HepG2 (cell line): Measurements from ENCODE around the gene FAM156B. TPM values are rescaled to one million over a fixed set of nuclear protein-coding genes. Genes with fewer than 3 reads are reported as not detected.
"Not testable (repeated sequence)": the region's sequence is repeated elsewhere in the genome, so short reads cannot be mapped to it uniquely, and the experiment has no call there.

ENCODE experiments used
- ATAC-seq: fragments of 200-7000 bp; cut with Tn5 transposase; 3 replicates; pipeline ENCODE4 v1.9.1; 2020; ENCODE audit warnings: mild to moderate bottlenecking, moderate library complexity
- BruUV-seq: library from RNA; stranded (reverse); fragments of 400-500 nt; replicated peaks from 2 replicates; lab custom pipeline; 2021; lab: Mats Ljungman, UMichigan
- CTCF ChIA-PET: fragments of 300-600 bp; formaldehyde crosslinking; extraction: SDS; loops from one replicate; lab custom pipeline; 2021; ENCODE audit warnings: low total read pairs, inconsistent platforms, low intra/inter-chr PET ratio; lab: Yijun Ruan, JAX
- POLR2A ChIA-PET: fragments of 350-600 bp; sonication (Branson Sonifier 250); formaldehyde crosslinking; loops from one replicate; lab custom pipeline; 2020; ENCODE audit warnings: antibody characterized with exemption, inconsistent platforms; lab: Yijun Ruan, JAX
- DNase-seq: peaks from one replicate; pipeline ENCODE4 v3.0.0-alpha.2; 2015; ENCODE audit warnings: low spot score
- FAIRE-seq: peaks from 3 replicates; lab custom pipeline; 2011; peaks lifted over from hg19 to GRCh38; lab: Jason Lieb, UNC
- H2AFZ ChIP-seq: one replicate; pipeline ENCODE4 v1.6.1; 2011; ENCODE audit warnings: low read length, inconsistent platforms
- H3K27ac ChIP-seq: fragments of 300-600 bp; 3 replicates; pipeline ENCODE4 v1.8.0; 2011; ENCODE audit warnings: mixed run types, mild to moderate bottlenecking, mixed read lengths, low read length, inconsistent platforms; ENCODE audit not compliant: insufficient read depth; ENCODE audit errors: extremely low read length
- H3K27me3 ChIP-seq, 2 experiments: fragments of 200-600 bp in 1 of 2; 2 replicates in 1 of 2; 3 replicates in 1 of 2; pipeline versions ENCODE4 v1.6.0 to v1.8.0; 2011; ENCODE audit warnings: low read length in 2 of 2, mild to moderate bottlenecking in 2 of 2, moderate library complexity in 2 of 2, inconsistent platforms in 1 of 2; ENCODE audit not compliant: insufficient read depth in 2 of 2, control insufficient read depth in 1 of 2
- H3K36me3 ChIP-seq, 2 experiments: fragments of 200-600 bp in 1 of 2; replicated peaks in 1 of 2; 2 replicates in 1 of 2; 3 replicates in 1 of 2; pipeline versions ENCODE4 v1.5.1 to v1.8.0; 2011; ENCODE audit warnings: low read length in 2 of 2, inconsistent platforms in 1 of 2; ENCODE audit not compliant: insufficient read depth in 2 of 2, control insufficient read depth in 1 of 2
- H3K4me1 ChIP-seq: 2 replicates; pipeline ENCODE4 v1.5.1; 2012; ENCODE audit warnings: low read length, inconsistent platforms; ENCODE audit not compliant: insufficient read depth
- H3K4me2 ChIP-seq: 2 replicates; pipeline ENCODE4 v1.6.0; 2011; ENCODE audit warnings: low read depth, low read length, inconsistent platforms
- H3K4me3 ChIP-seq, 3 experiments: fragments of 200-600 bp in 1 of 3; sonication (generic), shearing (Covaris generic) in 1 of 3; replicated peaks in 1 of 3; 2 replicates each; pipeline ENCODE4 v1.5.1; 2011 to 2016; ENCODE audit warnings: low read length in 3 of 3, inconsistent platforms in 2 of 3, low read depth in 2 of 3, mild to moderate bottlenecking in 2 of 3, control low read depth in 1 of 3, mixed read lengths in 1 of 3; ENCODE audit not compliant: insufficient read depth in 1 of 3
- H3K79me2 ChIP-seq: one replicate; pipeline ENCODE4 v1.6.1; 2011; ENCODE audit warnings: low read length, inconsistent platforms; ENCODE audit not compliant: insufficient read depth
- H3K9ac ChIP-seq: 2 replicates; pipeline ENCODE4 v1.6.0; 2011; ENCODE audit warnings: mild to moderate bottlenecking, low read depth, low read length, inconsistent platforms; ENCODE audit not compliant: insufficient read depth
- H3K9me3 ChIP-seq: 2 replicates; pipeline ENCODE4 v1.5.1; 2012; ENCODE audit warnings: mild to moderate bottlenecking, low read length
- H4K20me1 ChIP-seq: 2 replicates; pipeline ENCODE4 v1.6.0; 2011; ENCODE audit warnings: inconsistent platforms, mild to moderate bottlenecking, low read length, moderate library complexity; ENCODE audit not compliant: insufficient read depth
- RBFOX2 ChIP-seq: fragments of 200-400 bp; formaldehyde crosslinking; IDR thresholded peaks from 2 replicates; pipeline ENCODE4 v1.6.1; 2017; ENCODE audit warnings: low read depth, mild to moderate bottlenecking, low read length
- ZNF768 ChIP-seq: sonication (generic); formaldehyde crosslinking; IDR thresholded peaks from 2 replicates; pipeline ENCODE4 v1.4.0; 2020; ENCODE audit warnings: missing genetic modification reagents
- ZSCAN21 ChIP-seq: sonication (generic); formaldehyde crosslinking; IDR thresholded peaks from 2 replicates; pipeline ENCODE4 v1.8.0; 2022; ENCODE audit warnings: mild to moderate bottlenecking, missing genetic modification reagents, moderate library complexity, borderline replicate concordance
- WGBS: methylation state at CpG from one replicate; pipeline ENCODE4 v1.1.6; 2017; ENCODE audit warnings: low lambda C conversion rate; 5-methylcytosine and 5-hydroxymethylcytosine counted together
- in situ Hi-C: cut with HindIII; loops from 2 replicates; pipeline ENCODE4 v1.10.0; 2017; ENCODE audit warnings: low pct_unique_long_range_greater_than_20kb; ENCODE audit not compliant: extremely low pct_ligation_motif_present
- intact Hi-C: fragments of 100-400 bp; cut with micrococcal nuclease; formaldehyde crosslinking; loops from one replicate; pipeline ENCODE4 v1.10.0; 2022; ENCODE audit not compliant: unreplicated experiment
- polyA plus RNA-seq, 8 experiments: library from polyadenylated mRNA; depleted of rRNA in 3 of 8; stranded (reverse) in 7 of 8; unstranded in 1 of 8; fragments of >200 nt; fragmentation: Illumina TruSeq in 4 of 8; extraction: Trizol in 4 of 8; gene quantifications; 2 replicates each; pipeline versions ENCODE4 v1.2.1 to v1.2.3, GENCODE V29; 2011 to 2016; ENCODE audit warnings: low read depth in 4 of 8, missing spikeins in 1 of 8, mixed read lengths in 1 of 8; ENCODE audit not compliant: insufficient read depth in 1 of 8
- total RNA-seq, 5 experiments: library from RNA; depleted of rRNA; stranded (reverse); fragments of >200 nt; fragmentation: Illumina TruSeq; extraction: Trizol; gene quantifications; 2 replicates each; pipeline ENCODE4 v1.2.3, GENCODE V29; 2016; ENCODE audit warnings: low read depth in 1 of 5

FAM156B gene
- total and polyA plus RNA-seq, 2 of the 13 experiments (the other 11 are each of a cell fraction or from before 2014, with no cell fraction given) = 7.8 to 82.1 TPM

- H4K20me1 ChIP-seq, H3K36me3 ChIP-seq, H3K9me3 ChIP-seq, DNase-seq, intact Hi-C loops, H2AFZ ChIP-seq, H3K79me2 ChIP-seq, FAIRE-seq, H3K27me3 ChIP-seq, in situ Hi-C loops, CTCF ChIA-PET: not testable (repeated sequence)
- TSS peak; percentile 94 for BruUV-seq
- Histone ChIP-seq H3K4me2 (peak overlapping the region; percentile 74), H3K9ac (peak overlapping the region; percentile 83), H3K4me1 (peaks cover 13% of the 10 kb centered on the region), H3K27ac (peak overlapping the region; percentile 80), H3K4me3 (peak overlapping the region; percentile 70 to 79 (median 71))
- ATAC-seq = peak; percentile 23
- POLR2A ChIA-PET = interaction anchor here (1.0 kb wide), 1 partner anchor 60 kb away, joined by 7 read pairs; no protein-coding TSS in a partner anchor
- TF ChIP-seq RBFOX2 (peak; percentile 22), ZNF768 (CRISPR knock-in tag) (0 out of 2 replicates have a peak, but pooled peaks have one; percentile 1), ZSCAN21 (CRISPR knock-in tag) (0 out of 2 replicates have a peak, but pooled peaks have one; percentile 53)
- no CpG with 5 or more reads among the region's 10 CpGs for WGBS
Observed at GRCh38 chrX:52935470-52935784, 38.3 kb downstream of the FAM156B start.

GRCh38 chrX:52940704-52941103 lies 43.6 kb downstream of the FAM156B start:
- H3K36me3 ChIP-seq, BruUV-seq, H3K9me3 ChIP-seq, in situ Hi-C loops, H2AFZ ChIP-seq, CTCF ChIA-PET, POLR2A ChIA-PET, H3K9ac ChIP-seq, H3K27me3 ChIP-seq, DNase-seq, intact Hi-C loops, H3K79me2 ChIP-seq, ATAC-seq, H3K27ac ChIP-seq, H3K4me3 ChIP-seq, H3K4me1 ChIP-seq, FAIRE-seq, H4K20me1 ChIP-seq, H3K4me2 ChIP-seq: not testable (repeated sequence)
- no CpG with 5 or more reads among the region's 4 CpGs for WGBS

DNA sequence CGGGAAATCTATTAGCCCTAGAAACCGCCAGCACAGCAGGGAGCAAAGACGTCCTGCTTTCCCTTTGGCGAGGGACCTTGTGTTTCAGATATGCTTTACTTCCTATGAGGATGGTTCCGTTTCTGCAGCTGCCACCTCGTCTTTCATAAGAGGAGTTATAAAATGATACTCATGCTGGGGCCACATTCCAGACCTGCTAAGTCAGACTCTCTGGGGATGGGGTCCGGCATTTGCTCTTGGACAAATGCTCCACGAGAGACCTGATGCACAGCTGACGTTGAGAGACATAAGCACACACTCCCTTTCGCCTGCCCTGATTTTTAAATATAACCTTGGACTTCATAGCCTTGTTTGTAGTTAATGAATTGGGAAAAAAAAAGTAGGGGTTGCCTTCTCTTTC lies 44.6 kb downstream of the FAM156B start:
- FAIRE-seq, POLR2A ChIA-PET, H3K4me3 ChIP-seq, H3K4me1 ChIP-seq, H3K27me3 ChIP-seq, BruUV-seq, ATAC-seq, H4K20me1 ChIP-seq, H3K36me3 ChIP-seq, H2AFZ ChIP-seq, H3K27ac ChIP-seq, DNase-seq, H3K9ac ChIP-seq, H3K4me2 ChIP-seq, CTCF ChIA-PET, intact Hi-C loops, H3K9me3 ChIP-seq, H3K79me2 ChIP-seq, in situ Hi-C loops: not testable (repeated sequence)
- WGBS = no CpG with 5 or more reads among the region's 10 CpGs

DNA sequence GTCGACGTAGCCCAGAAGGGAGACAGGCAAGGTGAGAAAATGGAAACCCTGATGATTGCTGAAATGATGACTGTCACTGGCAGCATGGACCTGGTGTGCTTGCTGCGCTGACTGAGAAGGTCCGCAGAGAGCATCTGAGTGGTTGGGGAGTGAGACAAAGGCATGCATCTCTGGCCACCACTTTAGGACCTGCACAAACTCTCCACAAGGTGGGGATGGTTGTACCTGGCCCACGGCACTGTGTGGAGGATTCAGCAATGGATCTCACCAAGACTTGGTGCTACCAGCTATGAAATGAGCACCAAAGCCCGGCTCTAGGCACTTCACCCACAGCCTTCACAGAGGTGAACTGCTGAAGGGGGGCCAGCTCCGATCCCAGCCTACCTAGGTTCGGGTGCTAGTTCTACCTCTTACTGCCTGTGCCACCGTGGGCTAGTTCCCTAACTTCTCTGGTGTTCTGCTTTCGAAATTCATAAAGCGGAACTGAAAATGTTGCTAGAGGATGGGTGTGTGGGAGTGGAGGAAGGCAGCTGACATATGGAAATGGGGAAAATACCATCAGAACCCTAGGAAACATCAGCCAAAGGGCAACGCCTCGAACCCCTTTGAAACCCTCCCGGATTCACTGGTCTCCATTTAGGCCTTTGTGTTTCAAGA lies 48.8 kb downstream of the FAM156B start:
- H3K27me3 ChIP-seq, CTCF ChIA-PET, H3K9ac ChIP-seq, H4K20me1 ChIP-seq, intact Hi-C loops, DNase-seq, H3K9me3 ChIP-seq, H2AFZ ChIP-seq, H3K4me3 ChIP-seq, H3K36me3 ChIP-seq, BruUV-seq, in situ Hi-C loops, H3K79me2 ChIP-seq, POLR2A ChIA-PET, H3K4me2 ChIP-seq, H3K27ac ChIP-seq, H3K4me1 ChIP-seq: not testable (repeated sequence)
- FAIRE-seq (peak; percentile 63), ATAC-seq (peak; percentile 69)
- whole genome bisulfite sequencing = no CpG with 5 or more reads among the region's 14 CpGs
